ENCODE data around the gene GPRC5C. TPM values are rescaled to one million over a fixed set of nuclear protein-coding genes. Genes with fewer than 3 reads are reported as not detected.

The GPRC5C gene
- total and polyA plus RNA-seq, 4 donors: 34.2 to 195 (median 119) TPM

GRCh38 chr17:74439691-74440567 lies 8.0 kb downstream of the GPRC5C start:
- Histone ChIP-seq H3K27me3 (ENCODE audit: control insufficient read depth in 4 of 4, insufficient read depth in 4 of 4, low read length in 3 of 4) (no peaks in the 10 kb centered on the region), H3K4me3 (ENCODE audit: low read depth in 1 of 3, low read length in 3 of 3) (no peak overlapping the region), H3K4me1 (ENCODE audit: control insufficient read depth in 4 of 4, insufficient read depth in 4 of 4, low read length in 3 of 4) (peaks cover 24 to 84% (median 69%) of the 10 kb centered on the region in 4 donors), H3K27ac (ENCODE audit: low read depth in 1 of 2, low read length in 2 of 2) (peak overlapping the region; percentile 65 to 91), H3K9ac (ENCODE audit: low read depth in 1 of 2, low read length in 2 of 2) (peak overlapping the region in 1 of 2 donors; percentile 21), H3K36me3 (ENCODE audit: control insufficient read depth in 4 of 4, insufficient read depth in 3 of 4, low read depth in 1 of 4, low read length in 3 of 4) (peaks cover 0 to 8% (median 0%) of the 10 kb centered on the region in 4 donors), H3K9me3 (ENCODE audit: control insufficient read depth in 4 of 4, low read length in 3 of 4) (no peaks in the 10 kb centered on the region)
- no peak for DNase-seq (ENCODE audit: low spot score)
- TF ChIP-seq TAF1 (conservative IDR thresholded peaks at IDR 0.05) (no peak), FOXA1 (IDR thresholded peaks at IDR 0.05) (peak; percentile 42), JUND (IDR thresholded peaks at IDR 0.05) (peak in 1 of 2 donors; percentile 16), SP1 (IDR thresholded peaks at IDR 0.05) (peak; percentile 88), CTCF (IDR thresholded peaks at IDR 0.05; ENCODE audit: low read depth, low read length, missing input control) (no peak), FOXA2 (IDR thresholded peaks at IDR 0.05) (peak; percentile 55), EGR1 (IDR thresholded peaks at IDR 0.05; ENCODE audit: low read depth in 2 of 2) (peak in 1 of 2 donors; percentile 47), HNF4G (IDR thresholded peaks at IDR 0.05) (peak; percentile 61), HNF4A (conservative IDR thresholded peaks at IDR 0.05) (peak; percentile 82 to 89), MAX (IDR thresholded peaks at IDR 0.05) (peak; percentile 45), RAD21 (IDR thresholded peaks at IDR 0.05) (peak in 1 of 2 donors; percentile 38), ZBTB33 (IDR thresholded peaks at IDR 0.05) (no peak), RXRA (IDR thresholded peaks at IDR 0.05) (peak; percentile 94), YY1 (IDR thresholded peaks at IDR 0.05) (peak; percentile 46), REST (IDR thresholded peaks at IDR 0.05) (peak; percentile 37)
- 50% methylated on average over 31 of the region's 31 CpGs for WGBS

Data from liver (tissue), 9 donors.